BLaER1 (cell line): ENCODE results near the gene BCL11B.

Experiments
- H3K27ac ChIP-seq: shearing (Covaris generic); formaldehyde crosslinking; 2 replicates; pipeline ENCODE4 v1.8.1; 2022
- H3K27me3 ChIP-seq: shearing (Covaris generic); formaldehyde crosslinking; 2 replicates; pipeline ENCODE4 v1.8.1; 2022
- H3K36me3 ChIP-seq: shearing (Covaris generic); formaldehyde crosslinking; 2 replicates; pipeline ENCODE4 v1.8.1; 2022
- H3K4me1 ChIP-seq: shearing (Covaris generic); formaldehyde crosslinking; 2 replicates; pipeline ENCODE4 v1.8.1; 2022
- H3K4me2 ChIP-seq: shearing (Covaris generic); formaldehyde crosslinking; 2 replicates; pipeline ENCODE4 v1.8.1; 2022
- H3K4me3 ChIP-seq: shearing (Covaris generic); formaldehyde crosslinking; 2 replicates; pipeline ENCODE4 v1.8.1; 2022
- H3K9ac ChIP-seq: shearing (Covaris generic); formaldehyde crosslinking; 2 replicates; pipeline ENCODE4 v1.8.1; 2022
- H3K9me3 ChIP-seq: shearing (Covaris generic); formaldehyde crosslinking; 2 replicates; pipeline ENCODE4 v1.8.1; 2022
- H4K20me1 ChIP-seq: shearing (Covaris generic); formaldehyde crosslinking; 2 replicates; pipeline ENCODE4 v1.8.1; 2022
- Cebpa-rat ChIP-seq: shearing (Covaris generic); IDR thresholded peaks from 2 replicates; pipeline ENCODE4 v1.8.1; 2022

BCL11B gene

DNA sequence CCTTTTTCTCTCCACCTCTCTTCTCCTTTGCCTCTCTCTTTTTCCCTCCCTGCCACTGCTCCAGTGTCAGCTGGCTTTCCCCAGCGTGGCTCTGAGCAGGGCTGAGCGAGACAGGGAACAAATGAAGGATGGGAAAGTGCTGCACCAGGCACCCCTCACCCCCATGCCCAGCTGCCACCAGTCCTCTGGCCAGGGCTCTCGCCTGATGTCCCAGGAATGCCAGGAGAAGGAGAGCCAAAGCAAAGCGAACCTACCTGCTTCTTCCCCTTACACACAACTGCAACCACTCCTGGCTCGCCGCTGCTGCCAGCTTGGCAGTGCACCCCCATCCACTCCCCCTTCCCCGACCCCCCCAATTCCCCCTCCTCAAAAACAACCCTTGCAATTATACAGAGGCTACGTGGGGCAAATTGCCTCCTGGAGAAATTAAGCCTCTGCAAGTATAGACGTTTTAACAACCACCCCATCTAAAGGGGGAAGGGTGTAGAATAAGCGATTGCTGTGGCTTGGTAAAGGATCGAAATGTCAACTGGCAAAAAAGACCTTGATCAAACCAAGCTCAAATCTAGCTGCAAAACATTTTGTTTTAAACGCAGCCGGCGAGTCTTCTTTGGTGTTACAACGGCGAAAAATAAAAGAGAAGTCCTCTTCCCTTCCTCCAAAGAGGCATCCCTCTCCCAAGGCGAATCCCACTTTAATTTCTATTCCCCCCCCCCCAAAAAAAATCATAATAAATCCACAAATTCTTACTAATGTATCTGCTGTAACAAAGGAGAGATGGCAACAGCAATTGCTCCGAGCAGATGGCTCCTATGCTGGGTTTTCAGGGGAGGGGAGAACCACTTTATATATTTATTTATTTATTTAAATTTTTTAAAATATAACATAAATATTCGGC, 2.9 kb downstream of the BCL11B start:
- Histone ChIP-seq H3K27me3 (peaks cover 99% of the 10 kb centered on the region), H3K36me3 (no peaks in the 10 kb centered on the region), H3K9me3 (no peaks in the 10 kb centered on the region), H3K27ac (peak overlapping the region; percentile 62), H3K4me1 (peaks cover 68% of the 10 kb centered on the region), H3K4me3 (peak overlapping the region; percentile 81), H3K9ac (peak overlapping the region; percentile 82), H4K20me1 (peaks cover 77% of the 10 kb centered on the region), H3K4me2 (peak overlapping the region; percentile 90)
- TF ChIP-seq Cebpa-rat, result no peak

DNA sequence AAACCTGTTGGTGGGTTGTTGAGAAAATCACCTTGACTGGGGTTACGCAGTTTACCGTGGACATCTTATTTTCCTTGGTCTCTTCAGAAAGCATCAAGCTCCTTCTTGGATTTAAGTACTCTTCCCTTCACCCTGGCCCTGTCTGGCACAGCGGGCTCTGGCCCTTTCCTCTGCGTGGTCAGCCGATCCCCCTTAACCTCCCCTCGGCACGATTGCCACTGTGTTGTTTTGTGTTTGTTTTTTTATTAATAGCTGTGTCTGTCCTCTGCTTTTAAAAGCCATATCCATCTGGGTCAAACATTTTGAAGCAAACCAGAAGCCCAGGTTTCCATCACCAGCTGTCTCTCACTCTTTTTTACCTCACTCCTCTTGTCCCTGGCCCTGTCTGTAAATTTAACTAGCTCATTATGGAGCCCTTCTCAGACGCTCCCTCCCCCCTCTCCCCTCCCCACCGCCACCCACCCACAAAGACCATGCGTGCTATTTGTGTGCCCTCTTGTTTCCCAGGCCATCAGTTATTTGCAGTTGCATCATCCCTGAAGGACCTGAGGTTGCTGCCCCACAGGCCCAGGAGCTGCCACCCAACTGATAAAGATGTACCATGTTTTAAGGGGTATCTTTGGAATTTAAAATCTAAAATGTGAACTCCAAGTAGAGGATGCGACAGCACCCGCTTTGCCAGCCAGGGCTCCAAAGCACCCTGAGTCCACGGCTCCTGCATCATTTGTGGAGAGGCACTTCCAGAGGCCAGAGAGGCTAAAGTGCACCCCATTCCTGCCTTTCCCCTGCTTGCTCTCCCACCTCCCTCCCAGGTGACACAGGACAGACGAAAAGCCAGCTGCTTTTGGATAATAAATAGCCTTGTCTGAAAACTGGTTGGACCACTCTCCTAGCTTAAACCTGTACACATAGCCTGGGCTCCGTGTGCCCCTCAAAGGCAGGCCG, 3.9 kb downstream of the BCL11B start:
- Histone ChIP-seq H3K4me2 (peak overlapping the region; percentile 90), H3K27me3 (peaks cover 99% of the 10 kb centered on the region), H3K4me3 (peak overlapping the region; percentile 81), H3K36me3 (no peaks in the 10 kb centered on the region), H4K20me1 (peaks cover 79% of the 10 kb centered on the region), H3K9ac (peak overlapping the region; percentile 76), H3K27ac (peak overlapping the region; percentile 62), H3K9me3 (no peaks in the 10 kb centered on the region), H3K4me1 (peaks cover 68% of the 10 kb centered on the region)
- TF ChIP-seq Cebpa-rat, result no peak

DNA sequence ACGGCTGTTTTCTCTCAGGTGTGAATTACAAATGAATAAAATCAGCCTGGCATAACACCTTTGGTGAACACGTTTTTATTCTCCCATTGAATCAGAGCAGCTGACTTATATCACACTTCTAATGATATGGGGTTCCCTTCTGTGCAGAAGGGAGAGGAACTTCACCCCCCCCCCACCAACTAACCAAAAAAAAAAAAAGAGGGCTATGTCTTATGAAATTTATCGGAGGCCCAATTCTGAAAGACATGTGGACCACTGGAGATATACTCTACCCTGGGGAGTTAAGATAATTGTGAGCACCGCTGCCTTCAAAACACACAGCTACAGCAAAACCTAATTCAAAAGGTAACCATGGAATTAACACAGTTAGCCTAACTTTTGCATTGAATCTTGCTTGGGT, 4.6 kb downstream of the BCL11B start:
- TF ChIP-seq Cebpa-rat, result no peak
- Histone ChIP-seq H3K4me1 (peaks cover 68% of the 10 kb centered on the region), H3K27me3 (peaks cover 99% of the 10 kb centered on the region), H3K9ac (peak overlapping the region; percentile 66), H3K27ac (0 out of 2 replicates have a peak overlapping the region, but pooled peaks have one; percentile 46), H3K4me3 (peak overlapping the region; percentile 81), H3K4me2 (peak overlapping the region; percentile 90), H3K9me3 (no peaks in the 10 kb centered on the region), H3K36me3 (no peaks in the 10 kb centered on the region), H4K20me1 (peaks cover 84% of the 10 kb centered on the region)

DNA sequence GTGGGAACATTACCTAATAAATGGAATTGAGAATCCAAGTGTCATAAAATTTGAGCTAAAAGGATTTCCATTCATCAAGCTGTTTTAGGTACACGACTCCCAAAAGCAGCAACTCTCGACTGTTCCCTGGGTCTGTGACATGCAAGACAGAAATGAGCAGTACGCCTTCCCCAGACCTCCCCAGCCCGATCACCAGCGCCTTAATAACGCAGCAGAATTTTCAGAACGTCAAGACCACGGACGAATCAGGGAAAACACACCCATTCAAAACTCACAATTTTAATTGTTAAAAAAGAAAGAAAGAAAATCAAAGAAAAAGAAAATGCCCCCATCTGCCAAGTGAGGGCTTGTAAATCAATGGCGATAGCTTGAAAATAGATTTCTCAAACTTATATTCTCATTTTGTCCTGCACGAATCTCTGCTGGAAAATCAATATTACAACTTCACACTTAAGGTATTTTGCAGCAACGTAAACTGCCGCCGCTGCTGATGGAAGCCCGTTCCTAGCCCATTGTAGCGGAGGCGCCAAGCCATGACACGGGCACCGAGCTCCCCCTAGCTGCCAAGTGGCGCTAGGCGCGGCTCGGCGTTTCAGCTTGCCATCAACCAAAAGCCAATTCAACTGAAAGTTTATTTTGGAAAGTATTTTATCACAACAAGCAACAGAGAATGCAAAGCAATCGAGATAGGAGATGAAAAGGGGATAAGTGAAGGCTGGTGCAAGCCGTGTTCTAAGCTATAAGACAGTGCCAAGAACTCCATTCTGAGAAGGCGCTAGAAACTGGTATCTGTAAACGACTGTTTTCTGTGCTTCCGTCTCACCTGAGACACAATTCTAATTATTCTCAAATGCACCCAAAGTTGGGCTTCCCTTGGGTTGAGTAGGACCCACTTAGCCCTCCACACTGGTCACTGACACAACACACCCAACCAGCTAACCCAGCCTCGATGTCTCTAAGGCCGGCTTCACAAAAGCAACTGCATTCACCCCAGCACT, 5.5 kb downstream of the BCL11B start:
- Histone ChIP-seq H3K27ac (no peak overlapping the region; the same call in 1 of the 2 replicates), H3K4me2 (peak overlapping the region; percentile 90), H3K9ac (peak overlapping the region; percentile 32; the same call in 1 of the 2 replicates), H3K36me3 (no peaks in the 10 kb centered on the region), H3K27me3 (peaks cover 99% of the 10 kb centered on the region), H4K20me1 (peaks cover 93% of the 10 kb centered on the region), H3K4me3 (no peak overlapping the region; the same call in 1 of the 2 replicates), H3K9me3 (no peaks in the 10 kb centered on the region), H3K4me1 (peaks cover 70% of the 10 kb centered on the region)
- no peak for TF ChIP-seq Cebpa-rat

DNA sequence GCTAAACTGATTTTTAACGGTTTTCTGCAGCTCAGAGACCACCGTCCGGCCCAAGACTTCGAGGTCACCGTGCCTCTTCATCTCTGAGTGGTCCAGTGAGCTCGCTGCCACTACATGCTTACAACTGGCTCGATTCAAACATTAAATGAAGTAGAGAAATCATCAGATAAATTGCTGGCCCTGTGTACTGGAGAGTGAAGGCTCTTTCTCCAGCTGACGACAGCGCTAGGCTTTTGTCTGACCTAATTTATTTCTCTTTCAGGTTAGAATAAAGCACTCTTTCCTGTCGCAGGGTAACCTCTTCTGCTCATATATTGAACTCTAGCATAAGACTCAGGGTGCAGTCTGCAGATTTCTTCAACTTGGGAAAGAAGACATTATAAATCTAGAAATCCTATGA, 6.4 kb downstream of the BCL11B start:
- no peak for TF ChIP-seq Cebpa-rat
- Histone ChIP-seq H3K27me3 (peaks cover 99% of the 10 kb centered on the region), H3K4me3 (no peak overlapping the region), H3K27ac (no peak overlapping the region), H3K9ac (peak overlapping the region; percentile 38; the same call in 1 of the 2 replicates), H4K20me1 (peaks cover 95% of the 10 kb centered on the region), H3K36me3 (no peaks in the 10 kb centered on the region), H3K4me1 (peaks cover 72% of the 10 kb centered on the region), H3K4me2 (peak overlapping the region; percentile 90), H3K9me3 (no peaks in the 10 kb centered on the region)

DNA sequence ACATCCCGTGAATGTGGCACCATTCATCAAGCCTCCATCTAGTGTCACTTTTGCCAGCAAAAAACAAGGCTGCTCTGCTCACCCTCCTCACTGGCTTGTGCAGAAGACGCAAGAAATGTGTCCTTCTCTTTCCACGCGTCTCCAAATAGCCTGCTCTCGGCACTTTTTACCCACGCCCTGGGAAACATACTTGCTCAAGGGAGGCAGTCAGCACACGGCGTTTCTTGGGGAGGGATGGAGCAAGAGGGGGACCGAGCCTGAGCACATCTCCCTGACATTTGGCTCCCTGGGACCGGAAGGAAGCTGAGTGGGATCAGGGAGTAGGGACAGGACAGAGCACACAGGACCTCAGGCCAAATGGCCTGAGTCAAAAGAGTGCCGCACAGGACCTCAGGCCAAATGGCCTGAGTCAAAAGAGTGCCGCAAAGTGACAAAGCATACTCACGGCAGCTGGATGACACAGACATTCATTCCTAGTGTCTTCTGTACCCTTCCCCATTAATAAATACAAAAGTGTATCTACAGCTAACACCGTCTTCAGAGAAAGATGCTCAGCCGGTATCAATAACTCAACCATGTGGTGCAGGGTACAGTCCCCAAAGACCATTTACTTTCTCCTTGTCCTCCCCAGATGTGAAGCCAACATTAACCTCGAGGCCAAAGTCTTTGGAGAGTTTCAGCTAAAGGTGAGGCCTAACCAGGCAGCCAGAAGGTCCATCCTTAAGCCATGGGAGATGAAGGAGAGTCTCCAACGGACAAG, 7.1 kb downstream of the BCL11B start:
- H3K27me3 ChIP-seq, result peaks cover 99% of the 10 kb centered on the region

DNA sequence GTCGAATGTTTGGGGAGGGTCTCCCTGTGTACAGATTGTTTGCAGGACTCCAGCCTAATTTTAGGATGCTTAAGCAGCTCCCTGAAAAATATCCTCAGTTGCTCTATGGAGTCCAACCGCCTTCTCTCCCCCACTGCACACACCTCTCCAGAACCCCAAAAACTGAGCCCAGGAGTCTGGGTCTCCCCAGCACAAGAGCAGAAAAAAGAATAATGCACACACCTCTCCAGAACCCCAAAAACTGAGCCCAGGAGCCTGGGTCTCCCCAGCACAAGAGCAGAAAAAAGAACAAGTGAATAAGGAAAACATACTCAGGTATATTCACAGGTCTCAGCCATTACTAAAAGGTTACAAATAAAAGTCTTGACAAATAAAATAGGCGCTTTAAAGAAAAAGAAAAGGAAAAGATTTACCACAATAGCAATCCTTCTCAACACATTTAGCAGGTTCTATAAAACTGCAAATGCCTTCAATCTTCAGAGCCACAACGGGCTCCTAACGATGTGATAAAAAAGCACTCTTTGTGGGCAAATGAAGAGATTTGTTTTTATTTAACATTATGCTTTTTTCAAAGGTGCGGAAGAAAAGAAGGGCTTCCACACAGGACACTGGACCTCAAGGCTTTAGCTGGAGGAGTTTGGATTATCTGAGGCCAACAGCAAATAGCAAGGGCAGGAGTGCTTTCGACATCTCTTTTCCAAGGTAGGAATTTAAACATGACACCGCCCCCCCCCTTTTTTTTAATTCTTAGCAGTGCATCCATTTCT, 8.2 kb downstream of the BCL11B start:
- peaks cover 99% of the 10 kb centered on the region for H4K20me1 ChIP-seq
- TF ChIP-seq Cebpa-rat, result no peak
- H3K9ac ChIP-seq, result peak overlapping the region; percentile 70
- peaks cover 76% of the 10 kb centered on the region for H3K4me1 ChIP-seq
- no peaks in the 10 kb centered on the region for H3K9me3 ChIP-seq
- H3K4me2 ChIP-seq, result peak overlapping the region; percentile 90
- 0 out of 2 replicates have a peak, but pooled peaks cover 6% of the 10 kb centered on the region for H3K36me3 ChIP-seq
- H3K4me3 ChIP-seq, result peak overlapping the region; percentile 51; the same call in 1 of the 2 replicates
- H3K27me3 ChIP-seq, result peaks cover 99% of the 10 kb centered on the region
- 0 out of 2 replicates have a peak overlapping the region, but pooled peaks have one; percentile 57 for H3K27ac ChIP-seq

More for the DNA sequence above, 7.1 kb downstream of the BCL11B start:
- H3K27ac ChIP-seq, result no peak overlapping the region; the same call in 1 of the 2 replicates
- no peaks in the 10 kb centered on the region for H3K36me3 ChIP-seq
- no peaks in the 10 kb centered on the region for H3K9me3 ChIP-seq
- peaks cover 76% of the 10 kb centered on the region for H3K4me1 ChIP-seq
- peak overlapping the region; percentile 38; the same call in 1 of the 2 replicates for H3K9ac ChIP-seq
- H3K4me2 ChIP-seq, result peak overlapping the region; percentile 90
- H3K4me3 ChIP-seq, result no peak overlapping the region
- no peak for TF ChIP-seq Cebpa-rat
- H4K20me1 ChIP-seq, result peaks cover 99% of the 10 kb centered on the region
